ENCODE data around the gene GLYATL1B.
"Not testable (repeated sequence)": the region's sequence is repeated elsewhere in the genome, so short reads cannot be mapped to it uniquely, and the experiment has no call there.

Gene GLYATL1B

GRCh38 chr11:59086007-59086406 is at the start of gene GLYATL1B:
Gene GLYATL1B (plus strand): TSS chr11:59086307. CDS start chr11:59086307, 0 bp downstream.
- DNase-seq: not testable (repeated sequence)

GRCh38 chr11:59036542-59036941 is 49.6 kb upstream of the GLYATL1B start:
- DNase-seq: not testable (repeated sequence)

GRCh38 chr11:59037434-59037833 is 48.7 kb upstream of the GLYATL1B start:
- not testable (repeated sequence) for DNase-seq

- DNase-seq: no peak
Observed at GRCh38 chr11:59040607-59041006, 45.5 kb upstream of the GLYATL1B start.

GRCh38 chr11:59051383-59051782 is 34.7 kb upstream of the GLYATL1B start:
- not testable (repeated sequence) for DNase-seq

GRCh38 chr11:59052355-59052754 is 33.8 kb upstream of the GLYATL1B start:
- not testable (repeated sequence) for DNase-seq

- DNase-seq: peak; percentile 89
Observed at GRCh38 chr11:59053387-59053786, 32.7 kb upstream of the GLYATL1B start.

- peak; percentile 99 for DNase-seq
Observed at GRCh38 chr11:59058120-59059033, 27.7 kb upstream of the GLYATL1B start.

GRCh38 chr11:59060096-59060495 is 26.0 kb upstream of the GLYATL1B start:
- not testable (repeated sequence) for DNase-seq

GRCh38 chr11:59062602-59063529 is 23.2 kb upstream of the GLYATL1B start:
- no peak for DNase-seq

GRCh38 chr11:59063996-59064727 is 21.9 kb upstream of the GLYATL1B start:
- DNase-seq: not testable (repeated sequence)

GRCh38 chr11:59069087-59069486 is 17.0 kb upstream of the GLYATL1B start:
- no peak for DNase-seq

GRCh38 chr11:59076876-59077571 is 9.1 kb upstream of the GLYATL1B start:
- no peak for DNase-seq

- DNase-seq: no peak
Observed at GRCh38 chr11:59078435-59078834, 7.7 kb upstream of the GLYATL1B start.

GRCh38 chr11:59079086-59079485 is 7.0 kb upstream of the GLYATL1B start:
- no peak for DNase-seq

- not testable (repeated sequence) for DNase-seq
Observed at GRCh38 chr11:59080421-59080820, 5.7 kb upstream of the GLYATL1B start.

- not testable (repeated sequence) for DNase-seq
Observed at GRCh38 chr11:59081430-59082020, 4.6 kb upstream of the GLYATL1B start.

GRCh38 chr11:59088162-59088561 is 2.1 kb downstream of the GLYATL1B start:
- no peak for DNase-seq

GRCh38 chr11:59093576-59093975 is 7.5 kb downstream of the GLYATL1B start:
- DNase-seq: not testable (repeated sequence)

- not testable (repeated sequence) for DNase-seq
Observed at GRCh38 chr11:59095225-59095624, 9.1 kb downstream of the GLYATL1B start.

- not testable (repeated sequence) for DNase-seq
Observed at GRCh38 chr11:59095972-59096575, 10.0 kb downstream of the GLYATL1B start.
